HUDEP-2 (cell line): ENCODE measurements around the gene MACROD2.

ENCODE experiments used
- DNase-seq, 76 experiments: peaks; one replicate each; lab custom pipeline; 2025; ENCODE audit not compliant: unreplicated experiment in 76 of 76; lab: John Stamatoyannopoulos, UW

Gene MACROD2

GRCh38 chr20:14696937-14697336 lies 701.6 kb downstream of the MACROD2 start:
- no peak for DNase-seq

DNA sequence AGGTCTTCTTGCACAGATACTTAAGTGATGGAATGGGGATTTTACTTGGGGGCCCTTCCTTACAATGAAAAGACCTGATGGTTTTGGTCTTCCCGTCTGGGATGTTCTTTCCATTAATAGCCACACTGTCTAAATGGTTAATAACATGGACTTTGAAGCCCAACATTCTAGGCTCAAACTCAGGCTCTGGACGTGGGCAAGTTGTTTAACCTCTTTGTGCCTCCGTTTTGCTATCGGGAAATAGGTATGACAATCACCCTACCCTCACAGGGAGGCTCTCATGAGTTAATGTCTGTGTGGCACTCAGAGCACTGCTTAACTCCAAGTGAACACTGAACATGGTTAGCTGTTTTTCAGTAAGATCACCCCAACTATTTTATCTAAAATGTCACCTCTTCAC lies 702.8 kb downstream of the MACROD2 start:
- DNase-seq = no peak

DNA sequence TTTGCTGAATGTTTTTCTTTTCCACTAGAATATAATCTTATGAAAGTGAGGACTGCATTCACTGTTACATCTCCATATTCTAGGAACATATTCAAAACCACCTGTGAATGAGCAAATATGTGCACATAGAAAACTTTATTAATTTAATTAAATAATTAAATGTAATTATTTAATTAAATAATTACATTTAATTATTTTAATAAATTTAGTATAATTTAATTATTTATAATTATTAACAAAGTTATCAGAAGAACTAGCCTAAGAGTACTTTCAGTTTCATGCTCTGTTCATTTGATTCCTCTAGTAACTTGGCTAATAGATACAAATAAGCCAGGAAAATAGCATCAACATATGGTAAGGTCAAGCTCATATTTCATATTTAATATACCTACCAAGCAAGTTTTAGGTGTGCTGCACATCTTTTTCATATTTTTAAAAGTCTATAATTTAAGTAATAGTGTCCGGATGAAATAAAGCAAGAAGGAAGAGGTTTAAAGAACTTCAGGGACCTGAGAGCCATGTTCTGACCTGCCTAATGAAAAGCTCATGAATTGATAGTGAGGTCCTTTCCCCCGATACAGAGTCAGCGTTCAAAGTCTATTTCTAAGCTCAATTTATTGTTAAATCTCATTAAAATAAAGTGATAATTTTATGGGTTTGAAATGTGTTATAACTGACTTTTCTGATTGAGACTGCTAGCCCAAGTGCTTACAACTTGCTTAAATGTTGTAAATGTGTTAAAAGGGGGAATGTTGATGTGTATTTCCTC lies 703.5 kb downstream of the MACROD2 start:
- no peak for DNase-seq

- no peak for DNase-seq
Observed at GRCh38 chr20:14700639-14700960, 705.3 kb downstream of the MACROD2 start.

- DNase-seq = no peak
Observed at GRCh38 chr20:14701326-14701725, 706.0 kb downstream of the MACROD2 start.

- no peak for DNase-seq
Observed at GRCh38 chr20:14706555-14706954, 711.2 kb downstream of the MACROD2 start.

DNA sequence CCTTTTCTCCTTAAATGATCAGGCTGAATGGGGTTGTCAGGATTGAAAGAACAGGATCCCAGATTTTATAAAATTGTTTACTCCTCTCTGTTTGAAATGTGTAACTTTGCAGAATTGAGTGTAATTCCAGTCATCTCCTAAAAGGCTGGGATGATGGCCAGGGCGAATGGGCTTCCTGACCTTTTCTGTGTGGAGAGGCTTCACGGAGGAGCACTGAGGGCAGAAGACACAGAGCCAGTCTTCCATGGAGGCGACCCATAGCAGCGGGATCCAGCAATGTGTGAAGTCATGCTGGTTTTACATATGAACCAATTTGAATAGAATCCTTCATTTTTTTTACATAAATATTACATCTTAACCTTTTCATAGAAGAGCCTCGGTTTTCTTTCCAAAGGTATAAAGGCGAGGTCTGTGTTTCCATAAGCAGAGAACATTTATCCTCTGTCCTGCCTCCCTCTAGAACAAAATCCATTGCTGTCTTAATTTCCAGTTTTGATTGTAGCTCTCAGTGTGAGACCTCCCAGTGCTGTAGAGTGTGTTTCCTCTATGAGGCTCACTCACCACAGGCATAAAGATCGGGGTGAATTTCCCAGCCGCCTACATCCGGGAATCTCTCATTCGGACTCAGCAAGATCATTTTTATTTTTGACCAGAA lies 711.8 kb downstream of the MACROD2 start:
- no peak for DNase-seq

DNA sequence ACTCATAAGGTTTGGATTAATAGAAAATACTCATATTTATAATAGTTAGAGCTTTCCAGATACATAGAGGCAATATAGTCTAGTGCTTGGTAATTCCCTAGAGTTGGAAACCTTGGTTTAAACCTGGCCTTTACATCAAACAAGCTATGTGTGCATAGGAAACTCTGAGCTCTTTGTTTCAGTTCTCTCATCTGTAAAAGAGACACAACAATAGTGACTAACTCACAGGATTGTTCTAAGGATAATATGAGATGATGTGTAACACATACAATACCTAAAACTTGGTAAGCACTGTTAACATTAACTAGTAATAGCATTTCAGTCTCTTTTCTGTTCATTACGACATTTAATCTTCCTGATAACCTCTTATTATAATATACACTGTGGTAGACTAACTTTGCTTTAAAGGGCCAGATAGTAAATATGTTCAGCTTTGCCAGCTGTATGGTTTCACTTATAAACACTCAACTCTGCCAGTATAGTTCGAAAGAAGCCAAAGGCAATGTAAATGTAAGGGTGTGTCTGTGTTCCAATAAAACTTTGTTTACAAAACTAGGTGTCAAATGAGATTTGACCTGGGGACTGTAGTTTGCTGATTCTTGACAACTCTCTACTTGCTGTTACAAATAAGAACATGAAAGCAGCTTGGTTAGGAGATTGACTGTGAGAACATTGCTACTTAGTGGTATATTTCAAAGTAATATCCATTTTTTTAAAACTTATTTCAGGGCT lies 712.7 kb downstream of the MACROD2 start:
- DNase-seq = no peak

DNA sequence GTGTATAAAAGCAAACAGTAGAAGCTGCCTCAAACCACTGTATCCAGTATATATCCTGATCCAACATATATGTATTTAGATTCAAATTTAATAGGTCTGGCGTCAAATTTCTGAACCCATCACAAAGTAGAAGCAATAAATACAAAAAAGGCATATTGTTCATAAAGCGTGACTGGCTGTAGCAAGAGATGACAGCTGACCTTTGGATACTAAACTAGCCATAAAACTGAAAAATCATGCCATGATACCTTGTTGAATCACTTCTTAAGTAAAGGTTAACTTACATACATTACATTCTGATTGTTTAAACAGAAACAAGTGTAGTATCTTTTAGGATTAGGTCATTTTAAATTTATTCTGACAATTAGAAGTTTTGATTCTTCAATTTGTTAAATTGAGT lies 714.1 kb downstream of the MACROD2 start:
- no peak for DNase-seq

- DNase-seq = no peak
Observed at GRCh38 chr20:14710951-14711350, 715.6 kb downstream of the MACROD2 start.

DNA sequence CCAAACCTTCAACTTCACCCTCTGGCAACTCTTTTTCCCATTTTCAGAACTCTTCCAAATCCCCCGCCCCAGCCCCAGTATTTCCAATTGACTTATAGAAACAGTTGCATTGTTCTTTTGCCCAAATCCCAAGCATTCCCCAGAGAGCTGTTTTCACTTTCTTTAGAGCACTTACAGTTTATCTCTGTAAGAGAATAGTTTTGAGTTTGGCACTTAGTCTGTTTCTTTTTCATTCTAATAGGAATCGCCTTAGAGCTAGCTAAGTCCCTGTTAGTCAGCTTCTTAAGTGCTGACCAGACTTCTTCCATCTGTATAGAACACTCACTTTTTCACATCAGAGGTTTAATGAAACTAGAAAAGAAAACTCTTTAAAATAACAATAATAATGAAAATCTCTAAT lies 716.3 kb downstream of the MACROD2 start:
- no peak for DNase-seq

GRCh38 chr20:14712302-14712739 lies 717.0 kb downstream of the MACROD2 start:
- no peak for DNase-seq

GRCh38 chr20:14715400-14715799 lies 720.1 kb downstream of the MACROD2 start:
- no peak for DNase-seq

- DNase-seq = no peak
Observed at GRCh38 chr20:14716351-14716801, 721.1 kb downstream of the MACROD2 start.

DNA sequence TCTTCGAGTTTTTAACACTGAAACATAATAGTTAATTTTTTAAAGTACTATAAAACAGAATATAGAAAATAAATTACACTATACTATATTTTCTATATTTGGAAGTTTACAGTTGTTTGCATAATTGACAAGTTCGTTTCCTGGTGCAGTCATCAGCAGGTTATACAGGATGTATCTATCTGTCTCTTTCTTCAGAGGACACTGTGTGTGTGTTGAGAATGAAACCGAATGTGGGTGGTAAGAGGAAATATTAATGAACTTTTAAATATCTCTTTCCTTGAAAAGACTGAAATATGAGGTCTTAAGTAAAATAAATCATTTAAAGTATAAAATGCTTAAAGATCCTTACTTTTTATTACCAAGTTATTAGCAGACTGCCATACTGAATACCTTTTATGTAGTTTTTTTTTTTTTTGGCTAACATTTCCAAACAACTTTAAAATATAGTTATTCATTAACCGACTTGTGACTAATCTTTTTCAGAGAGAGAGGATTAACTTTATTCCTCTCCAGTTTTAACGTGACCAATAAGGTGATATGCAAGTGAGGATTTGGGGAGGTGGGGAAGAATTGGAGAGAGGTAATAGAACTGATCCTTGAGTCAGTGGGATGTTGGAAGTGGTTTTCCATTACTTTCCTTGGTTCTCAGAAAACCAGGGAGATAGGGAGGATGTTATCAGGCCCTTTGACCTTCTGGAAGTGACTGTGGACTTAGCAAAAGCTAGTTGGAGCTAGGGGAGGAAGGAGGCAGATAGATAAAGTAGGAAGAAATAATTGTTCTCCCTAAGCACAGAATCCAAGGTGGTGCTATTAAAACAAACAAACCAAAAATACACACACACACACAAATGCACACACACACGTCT lies 722.1 kb downstream of the MACROD2 start:
- DNase-seq = no peak

GRCh38 chr20:14720251-14720650 lies 724.9 kb downstream of the MACROD2 start:
- DNase-seq = no peak

GRCh38 chr20:14721926-14722452 lies 726.7 kb downstream of the MACROD2 start:
- no peak for DNase-seq

DNA sequence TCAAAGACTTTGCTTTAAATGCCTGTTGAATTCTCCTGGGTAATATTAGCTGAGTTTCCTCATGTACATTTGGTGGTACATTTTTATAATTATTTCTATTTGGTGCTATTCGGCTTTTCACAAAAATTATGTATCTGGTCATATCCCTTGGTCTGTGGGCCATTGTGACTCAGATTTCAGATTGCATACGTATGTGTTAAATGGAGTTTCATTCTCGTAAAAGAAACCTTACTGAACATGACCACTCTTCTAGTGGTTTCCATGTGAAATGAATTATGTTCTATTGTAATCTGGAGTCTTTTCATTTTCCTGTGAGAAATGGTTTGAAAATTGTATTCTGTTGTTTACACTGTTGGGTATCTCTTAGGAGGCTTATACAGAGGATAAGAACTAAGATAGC lies 728.3 kb downstream of the MACROD2 start:
- no peak for DNase-seq

DNA sequence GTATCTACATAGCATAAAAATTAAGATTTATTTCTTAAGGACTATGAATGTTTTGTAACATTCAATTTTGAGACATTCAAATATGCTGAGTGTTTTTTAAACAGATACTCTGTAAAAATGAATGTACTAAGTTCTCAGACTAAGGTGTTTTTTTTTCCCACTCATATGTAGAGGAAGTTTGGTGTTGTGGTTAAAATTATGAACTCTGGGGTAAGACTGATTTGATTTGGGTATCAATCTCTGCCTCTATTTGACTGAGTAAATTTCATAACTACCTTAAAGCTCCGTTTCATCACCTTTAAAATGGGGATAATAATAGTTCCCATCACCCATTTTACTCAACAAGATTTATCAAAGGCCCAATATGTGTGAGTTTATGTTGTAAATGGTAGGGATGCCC lies 728.7 kb downstream of the MACROD2 start:
- no peak for DNase-seq

DNA sequence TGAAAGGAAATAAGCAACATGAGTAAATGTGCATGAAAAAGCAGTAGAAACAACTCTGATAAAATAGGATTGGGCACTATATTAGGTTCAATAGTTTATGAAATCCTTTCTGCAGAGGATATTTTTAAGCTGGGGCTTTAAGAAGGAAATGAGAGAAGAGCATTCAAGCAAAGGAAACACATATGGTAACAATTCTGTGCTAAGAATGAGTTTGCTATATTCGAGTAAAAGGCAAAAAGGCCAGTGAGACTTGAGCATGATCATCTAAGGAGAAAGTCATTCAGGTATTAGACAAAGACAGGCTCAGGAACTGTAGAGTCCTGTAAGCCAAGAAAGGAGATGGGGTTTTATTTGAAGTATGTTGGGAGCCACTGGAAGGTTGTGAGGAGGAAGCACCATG lies 729.2 kb downstream of the MACROD2 start:
- no peak for DNase-seq

DNA sequence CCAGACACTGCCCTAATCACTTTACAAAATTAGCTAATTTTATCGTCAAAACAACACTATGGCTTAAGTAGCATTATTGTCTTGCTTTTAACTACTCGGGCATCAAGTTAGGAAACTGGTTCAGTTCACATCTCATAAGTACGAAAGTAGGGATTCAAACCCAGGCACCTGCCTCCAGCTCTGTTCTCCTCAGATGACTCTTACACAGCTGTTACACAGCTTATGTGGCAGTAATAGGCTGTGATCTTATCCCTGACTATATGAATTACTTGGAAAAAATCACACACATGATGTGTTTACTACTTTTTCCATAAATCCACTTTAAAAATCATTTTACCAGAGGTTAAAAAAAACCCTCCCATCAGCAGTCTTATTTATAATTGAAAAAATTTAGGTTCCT lies 731.3 kb downstream of the MACROD2 start:
- DNase-seq = no peak
